DOHH2 (cell line): ENCODE data around the gene SLC39A10.

Experiments used
- H3F3A ChIP-seq: fragments of 200-600 bp; sonication (generic), shearing (Covaris generic); 2 replicates; pipeline ENCODE4 v1.6.0; 2016; ENCODE audit warnings: antibody characterized with exemption, mild to moderate bottlenecking; ENCODE audit not compliant: control insufficient read depth, insufficient read depth
- H3K27ac ChIP-seq: fragments of 200-600 bp; sonication (generic); 2 replicates; pipeline ENCODE4 v1.5.1; 2014; ENCODE audit warnings: low read depth, mild to moderate bottlenecking, low read length, moderate library complexity
- H3K27me3 ChIP-seq: fragments of 200-600 bp; sonication (generic); 2 replicates; pipeline ENCODE4 v1.6.1; 2014; ENCODE audit warnings: mild to moderate bottlenecking, low read length, mixed read lengths; ENCODE audit not compliant: control insufficient read depth
- H3K36me3 ChIP-seq: fragments of 200-600 bp; sonication (generic); 2 replicates; pipeline ENCODE4 v1.6.1; 2014; ENCODE audit warnings: mild to moderate bottlenecking, low read length, moderate library complexity, mixed read lengths; ENCODE audit not compliant: control insufficient read depth
- H3K4me1 ChIP-seq: fragments of 200-600 bp; sonication (generic); 2 replicates; pipeline ENCODE4 v1.6.1; 2014; ENCODE audit warnings: mild to moderate bottlenecking, low read length, mixed read lengths; ENCODE audit not compliant: control insufficient read depth
- H3K4me2 ChIP-seq: fragments of 200-600 bp; sonication (generic); 2 replicates; pipeline ENCODE4 v1.6.0; 2014; ENCODE audit warnings: mild to moderate bottlenecking, low read length, moderate library complexity
- H3K4me3 ChIP-seq: fragments of 200-600 bp; sonication (generic); 2 replicates; pipeline ENCODE4 v1.5.1; 2014; ENCODE audit warnings: mild to moderate bottlenecking, low read length, mixed read lengths
- H3K79me2 ChIP-seq: fragments of 200-600 bp; sonication (generic); 2 replicates; pipeline ENCODE4 v1.6.1; 2014; ENCODE audit warnings: mild to moderate bottlenecking, low read length, mixed read lengths; ENCODE audit not compliant: control insufficient read depth
- H3K9me2 ChIP-seq: fragments of 200-600 bp; sonication (generic); replicated peaks from 2 replicates; pipeline ENCODE4 v1.6.1; 2014; ENCODE audit warnings: mild to moderate bottlenecking, low read length, mixed read lengths; ENCODE audit not compliant: control insufficient read depth
- H3K9me3 ChIP-seq: fragments of 200-600 bp; sonication (generic); 2 replicates; pipeline ENCODE4 v1.6.1; 2014; ENCODE audit warnings: antibody characterized with exemption, low read length, mixed read lengths; ENCODE audit not compliant: control insufficient read depth, insufficient read depth
- H4K20me1 ChIP-seq: fragments of 200-600 bp; sonication (generic); 2 replicates; pipeline ENCODE4 v1.6.0; 2014; ENCODE audit warnings: low read depth, mild to moderate bottlenecking, antibody characterized with exemption, low read length, moderate library complexity; ENCODE audit not compliant: control insufficient read depth, insufficient read depth
- EZH2phosphoT487 ChIP-seq: fragments of 200-600 bp; sonication (generic); IDR thresholded peaks from 2 replicates; pipeline ENCODE4 v1.6.1; 2017; ENCODE audit warnings: borderline replicate concordance, mild to moderate bottlenecking, antibody characterized with exemption, low read length, moderate library complexity, mixed read lengths
- TF ChIP-seq, protein P1 (sequence below): fragments of 200-600 bp; sonication (generic); IDR thresholded peaks from one replicate; pipeline ENCODE4 v1.5.1; 2014; ENCODE audit warnings: antibody characterized with exemption, mild to moderate bottlenecking, low read depth, low read length; ENCODE audit not compliant: poor library complexity, severe bottlenecking

Gene SLC39A10

DNA sequence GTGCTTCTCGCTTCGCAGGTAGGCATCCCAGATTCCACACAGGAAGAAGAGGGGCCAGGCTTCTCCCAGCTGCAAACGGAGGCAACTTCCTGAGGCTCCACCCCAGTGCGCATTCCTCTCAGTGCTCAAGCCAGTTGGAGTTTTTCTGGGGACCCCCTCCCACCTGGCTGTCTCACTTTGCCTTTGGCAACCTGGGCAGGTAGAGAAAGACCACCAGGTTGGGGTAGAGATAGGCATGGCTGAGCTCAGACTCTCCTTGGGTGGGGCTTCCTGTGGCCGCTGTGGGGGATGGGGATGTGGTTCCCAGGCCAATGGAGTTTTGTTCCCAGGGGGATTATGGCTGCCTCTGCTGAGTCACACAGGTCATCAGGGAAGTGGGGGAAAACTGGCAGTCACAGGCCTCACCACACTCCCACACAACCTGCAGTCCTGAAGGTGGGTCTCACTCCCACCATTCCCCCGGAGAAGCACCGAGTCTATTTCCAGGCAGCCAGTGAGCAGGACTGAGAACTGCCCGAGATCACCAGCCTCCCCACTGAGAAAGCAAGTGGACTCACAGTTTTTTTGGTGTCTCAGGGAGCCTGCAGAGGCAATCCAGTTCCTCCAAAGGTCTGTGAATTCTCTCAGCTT, 38.1 kb downstream of the SLC39A10 start:
- H3K27ac ChIP-seq, result no peak overlapping the region
- H3K4me2 ChIP-seq, result no peak overlapping the region
- peaks cover 37% of the 10 kb centered on the region for H3K79me2 ChIP-seq
- H4K20me1 ChIP-seq, result no peaks in the 10 kb centered on the region
- H3K4me1 ChIP-seq, result peaks cover 15% of the 10 kb centered on the region
- peaks cover 4% of the 10 kb centered on the region; the same call in 1 of the 2 replicates for H3K9me3 ChIP-seq
- H3F3A ChIP-seq, result no peaks in the 10 kb centered on the region
- no peaks in the 10 kb centered on the region for H3K9me2 ChIP-seq
- H3K4me3 ChIP-seq, result no peak overlapping the region
- H3K27me3 ChIP-seq, result no peaks in the 10 kb centered on the region
- TF ChIP-seq EZH2phosphoT487, result no peak
- TF ChIP-seq, protein P1, sequence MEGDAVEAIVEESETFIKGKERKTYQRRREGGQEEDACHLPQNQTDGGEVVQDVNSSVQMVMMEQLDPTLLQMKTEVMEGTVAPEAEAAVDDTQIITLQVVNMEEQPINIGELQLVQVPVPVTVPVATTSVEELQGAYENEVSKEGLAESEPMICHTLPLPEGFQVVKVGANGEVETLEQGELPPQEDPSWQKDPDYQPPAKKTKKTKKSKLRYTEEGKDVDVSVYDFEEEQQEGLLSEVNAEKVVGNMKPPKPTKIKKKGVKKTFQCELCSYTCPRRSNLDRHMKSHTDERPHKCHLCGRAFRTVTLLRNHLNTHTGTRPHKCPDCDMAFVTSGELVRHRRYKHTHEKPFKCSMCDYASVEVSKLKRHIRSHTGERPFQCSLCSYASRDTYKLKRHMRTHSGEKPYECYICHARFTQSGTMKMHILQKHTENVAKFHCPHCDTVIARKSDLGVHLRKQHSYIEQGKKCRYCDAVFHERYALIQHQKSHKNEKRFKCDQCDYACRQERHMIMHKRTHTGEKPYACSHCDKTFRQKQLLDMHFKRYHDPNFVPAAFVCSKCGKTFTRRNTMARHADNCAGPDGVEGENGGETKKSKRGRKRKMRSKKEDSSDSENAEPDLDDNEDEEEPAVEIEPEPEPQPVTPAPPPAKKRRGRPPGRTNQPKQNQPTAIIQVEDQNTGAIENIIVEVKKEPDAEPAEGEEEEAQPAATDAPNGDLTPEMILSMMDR, result no peak
- peaks cover 7% of the 10 kb centered on the region; the same call in 1 of the 2 replicates for H3K36me3 ChIP-seq

DNA sequence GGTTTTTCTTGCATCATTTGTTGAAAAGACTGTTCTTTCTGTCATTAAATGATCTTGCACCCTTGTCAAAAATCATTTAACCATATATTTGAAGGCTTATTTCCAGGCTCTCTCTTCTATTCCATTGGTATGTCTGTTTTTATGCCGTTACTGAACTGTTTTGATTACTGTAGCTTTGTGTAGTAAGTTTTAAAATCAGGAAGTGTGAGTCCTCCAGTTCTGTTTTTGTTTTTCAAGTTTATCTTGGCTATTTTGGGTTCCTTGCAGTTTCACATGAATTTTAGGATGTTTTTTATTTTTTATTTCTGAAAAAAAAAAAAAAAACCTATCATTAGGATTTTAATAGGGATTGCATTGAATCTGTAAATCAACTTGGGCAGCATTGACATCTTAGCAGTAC, 39.0 kb downstream of the SLC39A10 start:
- no peaks in the 10 kb centered on the region for H3K27me3 ChIP-seq
- no peaks in the 10 kb centered on the region for H4K20me1 ChIP-seq
- peaks cover 9% of the 10 kb centered on the region; the same call in 1 of the 2 replicates for H3K9me3 ChIP-seq
- no peaks in the 10 kb centered on the region for H3K9me2 ChIP-seq
- H3K4me3 ChIP-seq, result no peak overlapping the region
- H3F3A ChIP-seq, result no peaks in the 10 kb centered on the region
- TF ChIP-seq, protein P1, result no peak
- TF ChIP-seq EZH2phosphoT487, result no peak
- peaks cover 39% of the 10 kb centered on the region for H3K79me2 ChIP-seq
- no peak overlapping the region for H3K4me2 ChIP-seq
- H3K4me1 ChIP-seq, result peaks cover 15% of the 10 kb centered on the region
- no peak overlapping the region for H3K27ac ChIP-seq
- H3K36me3 ChIP-seq, result peaks cover 7% of the 10 kb centered on the region; the same call in 1 of the 2 replicates

GRCh38 chr2:195697681-195698220, 40.7 kb downstream of the SLC39A10 start:
- no peaks in the 10 kb centered on the region for H4K20me1 ChIP-seq
- TF ChIP-seq EZH2phosphoT487, result no peak
- TF ChIP-seq, protein P1, result no peak
- no peak overlapping the region for H3K4me3 ChIP-seq
- H3F3A ChIP-seq, result no peaks in the 10 kb centered on the region
- peaks cover 9% of the 10 kb centered on the region; the same call in 1 of the 2 replicates for H3K9me3 ChIP-seq
- H3K4me2 ChIP-seq, result no peak overlapping the region; the same call in 1 of the 2 replicates
- no peak overlapping the region for H3K27ac ChIP-seq
- H3K36me3 ChIP-seq, result peaks cover 7% of the 10 kb centered on the region; the same call in 1 of the 2 replicates
- peaks cover 15% of the 10 kb centered on the region for H3K4me1 ChIP-seq
- H3K9me2 ChIP-seq, result no peaks in the 10 kb centered on the region
- peaks cover 34% of the 10 kb centered on the region for H3K79me2 ChIP-seq
- H3K27me3 ChIP-seq, result no peaks in the 10 kb centered on the region
